Measurements from ENCODE around the gene PADI1.

DNA sequence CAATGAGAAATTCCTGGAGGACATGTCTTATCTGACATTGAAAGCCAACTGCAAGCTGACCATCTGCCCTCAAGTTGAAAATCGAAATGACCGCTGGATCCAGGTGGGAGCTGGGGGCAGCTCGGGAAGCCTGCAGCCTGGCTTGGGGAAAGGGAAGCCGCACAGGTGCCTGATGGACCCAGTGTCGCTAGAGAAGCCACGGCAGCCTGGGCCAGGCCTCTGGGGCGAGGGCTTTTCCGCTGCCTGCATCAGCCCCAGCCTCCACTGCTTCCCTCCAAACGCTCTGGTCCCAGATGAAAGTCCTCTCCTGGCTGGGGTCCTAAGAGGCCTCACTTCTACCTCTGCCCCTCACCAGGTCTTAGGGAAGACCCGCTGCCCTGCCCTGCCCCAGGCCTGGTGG lies 25.2 kb downstream of the PADI1 start:
- TF ChIP-seq POLR2A (IDR thresholded peaks at IDR 0.05; ENCODE audit: low read length) (no peak), GATA1 (IDR thresholded peaks at IDR 0.05; ENCODE audit: low read depth, low read length) (no peak)

Measured in erythroblast (primary cell).